ENCODE measurements around the gene JUND. TPM values are rescaled to one million over a fixed set of nuclear protein-coding genes. Genes with fewer than 3 reads are reported as not detected.

Gene JUND
- polyA plus RNA-seq, 3 donors = 22.5 to 1,792 (median 86.9) TPM

GRCh38 chr19:18313398-18313797 lies 32.0 kb upstream of the JUND start:
- Histone ChIP-seq H3K27ac (ENCODE audit: low read depth in 1 of 2, low read length in 2 of 2) (no peak overlapping the region), H4K20me1 (ENCODE audit: insufficient read depth, low read length) (no peaks in the 10 kb centered on the region), H3K9me3 (replicated peaks in 1 of 2; ENCODE audit: control insufficient read depth in 1 of 2, insufficient read depth in 1 of 2, low read length in 2 of 2) (no peaks in the 10 kb centered on the region), H3K4me1 (ENCODE audit: control insufficient read depth in 1 of 2, insufficient read depth in 2 of 2, low read length in 2 of 2) (peaks cover 16 to 17% of the 10 kb centered on the region in 2 donors), H2AFZ (ENCODE audit: insufficient read depth, low read depth, low read length, poor library complexity, severe bottlenecking) (no peak overlapping the region), H3K4me2 (replicated peaks; ENCODE audit: extremely low read depth, low read length, poor library complexity, severe bottlenecking) (no peak overlapping the region), H3K4me3 (replicated peaks in 1 of 3; ENCODE audit: low read depth in 2 of 3, low read length in 3 of 3) (no peak overlapping the region), H3K79me2 (ENCODE audit: insufficient read depth, low read length) (peaks cover 51% of the 10 kb centered on the region), H3K9ac (ENCODE audit: insufficient read depth, low read length, poor library complexity, severe bottlenecking) (no peak overlapping the region), H3K36me3 (replicated peaks in 1 of 2; ENCODE audit: control insufficient read depth in 1 of 2, insufficient read depth in 2 of 2, low read length in 2 of 2) (peaks cover 43 to 62% of the 10 kb centered on the region in 2 donors), H3K27me3 (ENCODE audit: control insufficient read depth in 2 of 2, insufficient read depth in 2 of 2, low read length in 2 of 2) (no peaks in the 10 kb centered on the region)
- WGBS (ENCODE audit: insufficient coverage) = no CpG with 5 or more reads among the region's 3 CpGs
- DNase-seq = no peak
- peak overlapping the region in 2 of 7 donors; percentile 33 to 68 for H3K27ac Mint-ChIP-seq
- TF ChIP-seq, protein P1, sequence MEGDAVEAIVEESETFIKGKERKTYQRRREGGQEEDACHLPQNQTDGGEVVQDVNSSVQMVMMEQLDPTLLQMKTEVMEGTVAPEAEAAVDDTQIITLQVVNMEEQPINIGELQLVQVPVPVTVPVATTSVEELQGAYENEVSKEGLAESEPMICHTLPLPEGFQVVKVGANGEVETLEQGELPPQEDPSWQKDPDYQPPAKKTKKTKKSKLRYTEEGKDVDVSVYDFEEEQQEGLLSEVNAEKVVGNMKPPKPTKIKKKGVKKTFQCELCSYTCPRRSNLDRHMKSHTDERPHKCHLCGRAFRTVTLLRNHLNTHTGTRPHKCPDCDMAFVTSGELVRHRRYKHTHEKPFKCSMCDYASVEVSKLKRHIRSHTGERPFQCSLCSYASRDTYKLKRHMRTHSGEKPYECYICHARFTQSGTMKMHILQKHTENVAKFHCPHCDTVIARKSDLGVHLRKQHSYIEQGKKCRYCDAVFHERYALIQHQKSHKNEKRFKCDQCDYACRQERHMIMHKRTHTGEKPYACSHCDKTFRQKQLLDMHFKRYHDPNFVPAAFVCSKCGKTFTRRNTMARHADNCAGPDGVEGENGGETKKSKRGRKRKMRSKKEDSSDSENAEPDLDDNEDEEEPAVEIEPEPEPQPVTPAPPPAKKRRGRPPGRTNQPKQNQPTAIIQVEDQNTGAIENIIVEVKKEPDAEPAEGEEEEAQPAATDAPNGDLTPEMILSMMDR (IDR thresholded peaks at IDR 0.05) = no peak
- no peaks in the 10 kb centered on the region for H3K9me3 Mint-ChIP-seq
- H3K36me3 Mint-ChIP-seq = peaks cover 42 to 62% of the 10 kb centered on the region in 2 donors
- H3K4me1 Mint-ChIP-seq = peaks cover 17% of the 10 kb centered on the region
- H3K27me3 Mint-ChIP-seq (ENCODE audit: low read depth in 3 of 3) = no peaks in the 10 kb centered on the region
- intact Hi-C loops (cut with micrococcal nuclease) = no loop called here
- H3K4me3 Mint-ChIP-seq = no peak overlapping the region

- H3K4me3 ChIP-seq (replicated peaks in 1 of 3; ENCODE audit: low read depth in 2 of 3, low read length in 3 of 3) = no peak overlapping the region
- no peak overlapping the region for H3K27ac ChIP-seq (ENCODE audit: low read depth in 1 of 2, low read length in 2 of 2)
- intact Hi-C loops (cut with micrococcal nuclease) = no loop called here
- H3K4me1 ChIP-seq (ENCODE audit: control insufficient read depth in 1 of 2, insufficient read depth in 2 of 2, low read length in 2 of 2) = peaks cover 6% of the 10 kb centered on the region in 2 donors
- Mint-ChIP-seq H3K4me3 (no peak overlapping the region), H3K36me3 (peaks cover 47 to 70% of the 10 kb centered on the region in 2 donors), H3K27ac (no peak overlapping the region), H3K27me3 (ENCODE audit: low read depth in 3 of 3) (no peaks in the 10 kb centered on the region), H3K9me3 (no peaks in the 10 kb centered on the region), H3K4me1 (peaks cover 5% of the 10 kb centered on the region)
- H4K20me1 ChIP-seq (ENCODE audit: insufficient read depth, low read length) = no peaks in the 10 kb centered on the region
- H3K9ac ChIP-seq (ENCODE audit: insufficient read depth, low read length, poor library complexity, severe bottlenecking) = no peak overlapping the region
- H2AFZ ChIP-seq (ENCODE audit: insufficient read depth, low read depth, low read length, poor library complexity, severe bottlenecking) = no peak overlapping the region
- H3K4me2 ChIP-seq (replicated peaks; ENCODE audit: extremely low read depth, low read length, poor library complexity, severe bottlenecking) = no peak overlapping the region
- peaks cover 40% of the 10 kb centered on the region for H3K79me2 ChIP-seq (ENCODE audit: insufficient read depth, low read length)
- TF ChIP-seq, protein P1 (IDR thresholded peaks at IDR 0.05) = no peak
- H3K9me3 ChIP-seq (replicated peaks in 1 of 2; ENCODE audit: control insufficient read depth in 1 of 2, insufficient read depth in 1 of 2, low read length in 2 of 2) = no peaks in the 10 kb centered on the region
- peaks cover 47 to 75% of the 10 kb centered on the region in 2 donors for H3K36me3 ChIP-seq (replicated peaks in 1 of 2; ENCODE audit: control insufficient read depth in 1 of 2, insufficient read depth in 2 of 2, low read length in 2 of 2)
- H3K27me3 ChIP-seq (ENCODE audit: control insufficient read depth in 2 of 2, insufficient read depth in 2 of 2, low read length in 2 of 2) = no peaks in the 10 kb centered on the region
- 97% methylated on average over 7 of the region's 11 CpGs for WGBS (ENCODE audit: insufficient coverage)
- no peak for DNase-seq
Measured at GRCh38 chr19:18312092-18312534, 30.7 kb upstream of the JUND start.
